OCI-LY7 (cell line): ENCODE results near the gene CNTN2. TPM values are rescaled to one million over a fixed set of nuclear protein-coding genes. Genes with fewer than 3 reads are reported as not detected.

ENCODE experiments used
- BruUV-seq: library from RNA; stranded (reverse); fragments of 400-500 nt; replicated peaks from 2 replicates; lab custom pipeline; 2021; lab: Mats Ljungman, UMichigan
- CTCF ChIA-PET: fragments of 300-600 bp; sonication (Branson Sonifier 250); formaldehyde crosslinking; loops from one replicate; lab custom pipeline; 2022; ENCODE audit warnings: antibody characterized with exemption; ENCODE audit not compliant: unreplicated experiment; lab: Charles Lee
- POLR2A ChIA-PET: fragments of 300-600 bp; sonication (Branson Sonifier 250); formaldehyde crosslinking; loops from one replicate; lab custom pipeline; 2022; ENCODE audit warnings: antibody characterized with exemption; lab: Charles Lee
- DNase-seq: peaks from one replicate; pipeline ENCODE4 v3.0.0-alpha.2; 2015; ENCODE audit warnings: low spot score
- H2AFZ ChIP-seq: fragments of 200-600 bp; sonication (generic), shearing (Covaris generic); 2 replicates; pipeline ENCODE4 v1.6.1; 2014; ENCODE audit warnings: mild to moderate bottlenecking, antibody characterized with exemption, low read length, moderate library complexity
- H3K27ac ChIP-seq: fragments of 200-600 bp; sonication (generic); 2 replicates; pipeline ENCODE4 v1.5.1; 2014; ENCODE audit warnings: mixed run types, low read depth, mild to moderate bottlenecking, moderate library complexity, low read length, inconsistent platforms; ENCODE audit not compliant: poor library complexity, severe bottlenecking
- H3K36me3 ChIP-seq: fragments of 200-600 bp; sonication (generic); 2 replicates; pipeline ENCODE4 v1.6.1; 2014; ENCODE audit warnings: mild to moderate bottlenecking, antibody characterized with exemption, low read length, moderate library complexity, mixed read lengths; ENCODE audit not compliant: insufficient read depth
- H3K4me1 ChIP-seq: fragments of 200-600 bp; sonication (generic); 2 replicates; pipeline ENCODE4 v1.5.1; 2014; ENCODE audit warnings: mild to moderate bottlenecking, low read length; ENCODE audit not compliant: insufficient read depth, poor library complexity, severe bottlenecking
- H3K4me2 ChIP-seq: fragments of 200-600 bp; sonication (generic); 2 replicates; pipeline ENCODE4 v1.6.1; 2014; ENCODE audit warnings: mild to moderate bottlenecking, low read length
- H3K4me3 ChIP-seq: fragments of 200-600 bp; sonication (generic); 2 replicates; pipeline ENCODE4 v1.5.1; 2014; ENCODE audit warnings: mild to moderate bottlenecking, low read depth, low read length; ENCODE audit not compliant: poor library complexity, severe bottlenecking
- H3K79me2 ChIP-seq: fragments of 200-600 bp; sonication (generic); 2 replicates; pipeline ENCODE4 v1.6.1; 2016; ENCODE audit warnings: low read depth, mild to moderate bottlenecking, low read length, moderate library complexity, mixed read lengths; ENCODE audit not compliant: insufficient read depth
- H3K9me2 ChIP-seq: fragments of 200-600 bp; sonication (generic); 2 replicates; pipeline ENCODE4 v1.6.1; 2016; ENCODE audit warnings: mild to moderate bottlenecking, low read length, mixed read lengths; ENCODE audit not compliant: insufficient read depth
- H3K9me3 ChIP-seq: fragments of 200-600 bp; sonication (generic); 2 replicates; pipeline ENCODE4 v1.6.1; 2014; ENCODE audit warnings: mild to moderate bottlenecking, mixed run types, low read length, mixed read lengths
- H4K20me1 ChIP-seq: fragments of 200-600 bp; sonication (generic); 2 replicates; pipeline ENCODE4 v1.6.1; 2014; ENCODE audit warnings: mild to moderate bottlenecking, antibody characterized with exemption, low read length, moderate library complexity, mixed read lengths; ENCODE audit not compliant: insufficient read depth
- CTCF ChIP-seq: fragments of 200-600 bp; sonication (generic); conservative IDR thresholded peaks from 2 replicates; pipeline ENCODE4 v1.5.1; 2014; ENCODE audit warnings: mild to moderate bottlenecking, antibody characterized with exemption, low read length, moderate library complexity, mixed read lengths
- EZH2phosphoT487 ChIP-seq: fragments of 200-600 bp; sonication (generic); IDR thresholded peaks from 2 replicates; pipeline ENCODE4 v1.6.1; 2018; ENCODE audit warnings: low read depth, borderline replicate concordance, mild to moderate bottlenecking, mixed run types, antibody characterized with exemption, low read length, moderate library complexity, mixed read lengths
- intact Hi-C: fragments of 100-400 bp; cut with micrococcal nuclease; formaldehyde crosslinking; loops from one replicate; pipeline ENCODE4 v1.10.0; 2022; ENCODE audit not compliant: unreplicated experiment
- total RNA-seq, 2 experiments: library from RNA; depleted of rRNA in 1 of 2; stranded (reverse); fragments of >200 nt in 1 of 2; shearing (Covaris generic) in 1 of 2; gene quantifications; 2 replicates each; pipeline ENCODE4 v1.2.3, GENCODE V29; 2014 to 2022

The CNTN2 gene
- total RNA-seq, 2 experiments from 2014 or later, result not detected

GRCh38 chr1:205008896-205009295 lies 34.1 kb upstream of the CNTN2 start:
- Histone ChIP-seq H4K20me1 (no peaks in the 10 kb centered on the region), H3K4me1 (no peaks in the 10 kb centered on the region), H3K36me3 (no peaks in the 10 kb centered on the region), H3K27ac (no peak overlapping the region), H2AFZ (no peak overlapping the region), H3K4me3 (no peak overlapping the region), H3K9me2 (no peaks in the 10 kb centered on the region), H3K79me2 (no peaks in the 10 kb centered on the region), H3K4me2 (no peak overlapping the region), H3K9me3 (no peaks in the 10 kb centered on the region)
- no peak for DNase-seq
- BruUV-seq, result no TSS peak
- TF ChIP-seq EZH2phosphoT487 (no peak), CTCF (no peak)
- POLR2A ChIA-PET, result no interaction called here
- intact Hi-C loops, result no loop called here
- CTCF ChIA-PET, result no interaction called here

GRCh38 chr1:205009670-205010069 lies 33.3 kb upstream of the CNTN2 start:
- Histone ChIP-seq H3K4me3 (no peak overlapping the region), H3K27ac (no peak overlapping the region), H3K4me1 (no peaks in the 10 kb centered on the region), H3K36me3 (no peaks in the 10 kb centered on the region), H4K20me1 (no peaks in the 10 kb centered on the region), H3K9me2 (no peaks in the 10 kb centered on the region), H3K9me3 (no peaks in the 10 kb centered on the region), H2AFZ (no peak overlapping the region), H3K79me2 (no peaks in the 10 kb centered on the region), H3K4me2 (no peak overlapping the region)
- no peak for DNase-seq
- BruUV-seq, result no TSS peak
- CTCF ChIA-PET, result no interaction called here
- TF ChIP-seq EZH2phosphoT487 (no peak), CTCF (no peak)
- intact Hi-C loops, result no loop called here
- POLR2A ChIA-PET, result no interaction called here

GRCh38 chr1:205012391-205013140 lies 30.4 kb upstream of the CNTN2 start:
- Histone ChIP-seq H2AFZ (no peak overlapping the region), H3K9me3 (no peaks in the 10 kb centered on the region), H3K4me1 (no peaks in the 10 kb centered on the region), H3K79me2 (no peaks in the 10 kb centered on the region), H3K4me3 (no peak overlapping the region), H3K36me3 (no peaks in the 10 kb centered on the region), H3K27ac (no peak overlapping the region), H3K4me2 (no peak overlapping the region), H4K20me1 (no peaks in the 10 kb centered on the region), H3K9me2 (no peaks in the 10 kb centered on the region)
- CTCF ChIA-PET, result no interaction called here
- POLR2A ChIA-PET, result no interaction called here
- TF ChIP-seq CTCF (no peak), EZH2phosphoT487 (no peak)
- no peak for DNase-seq
- intact Hi-C loops, result no loop called here
- no TSS peak for BruUV-seq
